H9 (cell line): ENCODE data around the gene PCDHB8. TPM values are rescaled to one million over a fixed set of nuclear protein-coding genes. Genes with fewer than 3 reads are reported as not detected.
"Not testable (repeated sequence)": the region's sequence is repeated elsewhere in the genome, so short reads cannot be mapped to it uniquely, and the experiment has no call there.

ENCODE experiments used
- DNase-seq: peaks from one replicate; pipeline ENCODE4 v3.0.0-alpha.2; 2017
- H2AFZ ChIP-seq: one replicate; pipeline ENCODE4 v1.6.1; 2013; ENCODE audit warnings: mild to moderate bottlenecking, low read length, control low read depth, moderate library complexity
- H2AK5ac ChIP-seq: 2 replicates; pipeline ENCODE4 v1.6.1; 2013; ENCODE audit warnings: low read length, control low read depth, mixed read lengths; ENCODE audit not compliant: insufficient read length
- H2BK120ac ChIP-seq: one replicate; pipeline ENCODE4 v1.6.1; 2013; ENCODE audit warnings: low read depth, mild to moderate bottlenecking, low read length, control low read depth, inconsistent platforms; ENCODE audit not compliant: poor library complexity, severe bottlenecking
- H2BK12ac ChIP-seq: 2 replicates; pipeline ENCODE4 v1.6.1; 2013; ENCODE audit warnings: low read length, control low read depth, mixed read lengths, low read depth; ENCODE audit not compliant: insufficient read length
- H2BK15ac ChIP-seq: 2 replicates; pipeline ENCODE4 v1.6.1; 2013; ENCODE audit warnings: low read depth, low read length, control low read depth
- H2BK20ac ChIP-seq: one replicate; pipeline ENCODE4 v1.6.1; 2013; ENCODE audit warnings: low read depth, mild to moderate bottlenecking, low read length, control low read depth, inconsistent platforms; ENCODE audit not compliant: poor library complexity, severe bottlenecking
- H2BK5ac ChIP-seq: 2 replicates; pipeline ENCODE4 v1.6.1; 2013; ENCODE audit warnings: low read length, control low read depth, mixed read lengths; ENCODE audit not compliant: insufficient read length
- H3K14ac ChIP-seq: 2 replicates; pipeline ENCODE4 v1.6.1; 2013; ENCODE audit warnings: low read length, control low read depth; ENCODE audit not compliant: insufficient read depth
- H3K18ac ChIP-seq: 2 replicates; pipeline ENCODE4 v1.6.1; 2013; ENCODE audit warnings: low read depth, mild to moderate bottlenecking, mixed read lengths, low read length, control low read depth; ENCODE audit not compliant: insufficient read length
- H3K23ac ChIP-seq: 2 replicates; pipeline ENCODE4 v1.6.1; 2013; ENCODE audit warnings: low read length, control low read depth, mixed read lengths, low read depth; ENCODE audit not compliant: insufficient read length
- H3K23me2 ChIP-seq: 2 replicates; pipeline ENCODE4 v1.6.1; 2013; ENCODE audit warnings: low read depth, mild to moderate bottlenecking, mixed read lengths, low read length, control low read depth; ENCODE audit not compliant: insufficient read length, poor library complexity, severe bottlenecking
- H3K27ac ChIP-seq: 2 replicates; pipeline ENCODE4 v1.5.1; 2013; ENCODE audit warnings: low read length, control low read depth, mixed read lengths, low read depth; ENCODE audit not compliant: insufficient read length
- H3K27me3 ChIP-seq: 2 replicates; pipeline ENCODE4 v1.6.1; 2013; ENCODE audit warnings: low read length, control low read depth, inconsistent platforms; ENCODE audit not compliant: insufficient read depth
- H3K4ac ChIP-seq: 2 replicates; pipeline ENCODE4 v1.6.1; 2013; ENCODE audit warnings: low read depth, mild to moderate bottlenecking, control low read depth, inconsistent platforms, low read length, moderate library complexity
- H3K4me1 ChIP-seq: 2 replicates; pipeline ENCODE4 v1.6.1; 2013; ENCODE audit warnings: low read length, control low read depth, inconsistent platforms; ENCODE audit not compliant: insufficient read depth
- H3K4me2 ChIP-seq: 2 replicates; pipeline ENCODE4 v1.6.1; 2013; ENCODE audit warnings: low read length, control low read depth, mixed read lengths; ENCODE audit not compliant: insufficient read length, insufficient read depth
- H3K56ac ChIP-seq: 2 replicates; pipeline ENCODE4 v1.6.1; 2013; ENCODE audit warnings: low read depth, mild to moderate bottlenecking, mixed read lengths, low read length, control low read depth; ENCODE audit not compliant: insufficient read length
- H3K79me1 ChIP-seq: 2 replicates; pipeline ENCODE4 v1.6.1; 2013; ENCODE audit warnings: low read depth, mild to moderate bottlenecking, moderate library complexity, low read length, control low read depth, inconsistent platforms; ENCODE audit not compliant: insufficient read depth, poor library complexity, severe bottlenecking
- H3K79me2 ChIP-seq: 2 replicates; pipeline ENCODE4 v1.6.1; 2013; ENCODE audit warnings: low read length, control low read depth, inconsistent platforms; ENCODE audit not compliant: insufficient read depth
- H3K9ac ChIP-seq: 2 replicates; pipeline ENCODE4 v1.6.1; 2013; ENCODE audit warnings: low read length, control low read depth, mixed read lengths; ENCODE audit not compliant: insufficient read length; ENCODE audit errors: extremely low read depth
- H3K9me3 ChIP-seq: one replicate; pipeline ENCODE4 v1.6.1; 2013; ENCODE audit warnings: low read depth, low read length, inconsistent platforms; ENCODE audit not compliant: control insufficient read depth
- H3T11ph ChIP-seq: one replicate; pipeline ENCODE4 v1.6.1; 2013; ENCODE audit warnings: mild to moderate bottlenecking, low read length, control low read depth, inconsistent platforms
- H4K20me1 ChIP-seq: one replicate; pipeline ENCODE4 v1.6.1; 2013; ENCODE audit not compliant: control insufficient read depth, insufficient read length, insufficient read depth
- H4K5ac ChIP-seq: 2 replicates; pipeline ENCODE4 v1.6.1; 2013; ENCODE audit warnings: low read depth, mild to moderate bottlenecking, mixed read lengths, low read length, control low read depth; ENCODE audit not compliant: insufficient read length
- H4K8ac ChIP-seq: replicated peaks from 2 replicates; pipeline ENCODE4 v1.6.1; 2013; ENCODE audit warnings: low read length, control low read depth, mixed read lengths, low read depth; ENCODE audit not compliant: insufficient read length
- H4K91ac ChIP-seq: 2 replicates; pipeline ENCODE4 v1.6.1; 2013; ENCODE audit warnings: low read depth, mild to moderate bottlenecking, moderate library complexity, mixed read lengths, low read length, control low read depth; ENCODE audit not compliant: insufficient read length
- H3K27ac Mint-ChIP-seq, 3 experiments: 2 replicates in 2 of 3; 3 replicates in 1 of 3; pipeline ENCODE4 v1.8.0; 2020 to 2021; ENCODE audit warnings: mixed read lengths in 3 of 3, mild to moderate bottlenecking in 1 of 3, moderate library complexity in 1 of 3
- H3K27me3 Mint-ChIP-seq: 2 replicates; pipeline ENCODE4 v1.8.0; 2021; ENCODE audit warnings: low read depth, mild to moderate bottlenecking, moderate library complexity, mixed read lengths
- H3K36me3 Mint-ChIP-seq, 3 experiments: 2 replicates in 2 of 3; 3 replicates in 1 of 3; pipeline ENCODE4 v1.8.0; 2020 to 2021; ENCODE audit warnings: low read depth in 3 of 3, mixed read lengths in 3 of 3; ENCODE audit not compliant: insufficient read depth in 1 of 3
- H3K4me1 Mint-ChIP-seq, 2 experiments: 2 replicates each; pipeline ENCODE4 v1.8.0; 2020; ENCODE audit warnings: mixed read lengths in 2 of 2
- H3K4me3 Mint-ChIP-seq, 2 experiments: 2 replicates in 1 of 2; 3 replicates in 1 of 2; pipeline ENCODE4 v1.8.0; 2020 to 2021; ENCODE audit warnings: mild to moderate bottlenecking in 2 of 2, mixed read lengths in 2 of 2, moderate library complexity in 1 of 2
- H3K9me3 Mint-ChIP-seq, 2 experiments: 2 replicates in 1 of 2; 3 replicates in 1 of 2; pipeline ENCODE4 v1.8.0; 2020; ENCODE audit warnings: mild to moderate bottlenecking in 2 of 2, mixed read lengths in 2 of 2, moderate library complexity in 1 of 2
- WGBS: extraction: QIAGEN DNeasy Blood & Tissue Kit; methylation state at CpG from one replicate; pipeline ENCODE4 v1.1.7; 2013; ENCODE audit warnings: missing lambda C conversion rate, low lambda C conversion rate, mixed read lengths; ENCODE audit not compliant: insufficient read length; ENCODE audit errors: extremely low coverage; 5-methylcytosine and 5-hydroxymethylcytosine counted together
- total RNA-seq: library from RNA; stranded (reverse); gene quantifications from 2 replicates; pipeline ENCODE4 v1.2.1, GENCODE V29; 2021

PCDHB8 gene
- total RNA-seq, 1 experiment from 2014 or later = 0.57 TPM

DNA sequence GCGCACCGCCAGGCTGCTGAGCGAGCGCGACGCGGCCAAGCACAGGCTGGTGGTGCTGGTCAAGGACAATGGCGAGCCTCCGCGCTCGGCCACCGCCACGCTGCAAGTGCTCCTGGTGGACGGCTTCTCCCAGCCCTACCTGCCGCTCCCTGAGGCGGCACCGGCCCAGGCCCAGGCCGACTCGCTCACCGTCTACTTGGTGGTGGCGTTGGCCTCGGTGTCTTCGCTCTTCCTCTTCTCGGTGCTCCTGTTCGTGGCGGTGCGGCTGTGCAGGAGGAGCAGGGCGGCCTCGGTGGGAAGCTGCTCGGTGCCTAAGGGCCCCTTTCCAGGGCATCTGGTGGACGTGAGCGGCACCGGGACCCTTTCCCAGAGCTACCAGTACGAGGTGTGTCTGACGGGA, 24.1 kb downstream of the PCDHB8 start:
- H2AFZ ChIP-seq, H2BK12ac ChIP-seq, H3K9me3 ChIP-seq, H3K23ac ChIP-seq, H4K5ac ChIP-seq, H3K79me2 ChIP-seq, H3K4me3 Mint-ChIP-seq, H3K23me2 ChIP-seq, H2BK20ac ChIP-seq, H3K9ac ChIP-seq, H3K18ac ChIP-seq, H4K20me1 ChIP-seq, H3K27me3 Mint-ChIP-seq, H3K14ac ChIP-seq, H3K4me2 ChIP-seq, H3K27ac Mint-ChIP-seq, H2AK5ac ChIP-seq, H3K79me1 ChIP-seq, H4K91ac ChIP-seq, H4K8ac ChIP-seq, H2BK120ac ChIP-seq, H3K27ac ChIP-seq, H3K4me1 ChIP-seq, H3K56ac ChIP-seq, H3K27me3 ChIP-seq, H3T11ph ChIP-seq, H2BK15ac ChIP-seq, H3K4ac ChIP-seq, H3K4me1 Mint-ChIP-seq, DNase-seq, H2BK5ac ChIP-seq: not testable (repeated sequence)
- Mint-ChIP-seq H3K9me3 (peaks cover 20 to 26% of the 10 kb centered on the region in 2 experiments), H3K36me3 (peaks cover 2 to 16% (median 7%) of the 10 kb centered on the region in 3 experiments; a peak in 6 of 7 replicates)
- WGBS = no CpG with 5 or more reads among the region's 35 CpGs
